ENCODE data around the gene YEATS2. TPM values are rescaled to one million over a fixed set of nuclear protein-coding genes. Genes with fewer than 3 reads are reported as not detected.
"Not testable (repeated sequence)": the region's sequence is repeated elsewhere in the genome, so short reads cannot be mapped to it uniquely, and the experiment has no call there.

Gene YEATS2
- total RNA-seq, 1 donor from 2014 or later, result 23.8 TPM

DNA sequence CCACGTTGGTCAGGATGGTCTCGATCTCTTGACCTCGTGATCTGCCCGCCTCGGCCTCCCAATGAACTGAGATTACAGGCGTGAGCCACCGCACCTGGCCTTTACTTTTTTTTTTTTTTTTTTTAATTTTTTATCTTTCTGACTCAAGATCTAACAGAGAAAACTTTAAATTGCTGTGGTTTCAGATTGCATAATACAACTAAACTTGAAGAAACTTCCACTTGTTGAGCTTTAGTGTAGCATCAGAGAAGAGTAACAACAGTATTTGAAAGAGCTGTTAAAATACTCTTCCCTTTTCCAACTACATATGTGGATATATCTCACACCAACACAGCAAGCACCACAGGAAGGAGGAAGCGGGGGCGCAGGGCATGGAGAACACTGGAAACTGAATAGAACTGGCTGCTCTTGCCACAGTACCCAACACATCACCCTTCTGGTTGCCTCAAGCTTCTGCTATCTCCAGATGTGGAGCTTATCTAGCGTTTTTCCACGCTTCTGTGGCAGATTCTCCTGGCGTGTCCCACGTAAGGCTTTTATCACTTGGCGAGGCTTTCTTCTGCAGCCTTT lies 82.4 kb downstream of the YEATS2 start:
- intact Hi-C loops (cut with DNase I), result no loop called here
- peaks cover 0 to 59% of the 10 kb centered on the region in 2 donors for H3K36me3 ChIP-seq

DNA sequence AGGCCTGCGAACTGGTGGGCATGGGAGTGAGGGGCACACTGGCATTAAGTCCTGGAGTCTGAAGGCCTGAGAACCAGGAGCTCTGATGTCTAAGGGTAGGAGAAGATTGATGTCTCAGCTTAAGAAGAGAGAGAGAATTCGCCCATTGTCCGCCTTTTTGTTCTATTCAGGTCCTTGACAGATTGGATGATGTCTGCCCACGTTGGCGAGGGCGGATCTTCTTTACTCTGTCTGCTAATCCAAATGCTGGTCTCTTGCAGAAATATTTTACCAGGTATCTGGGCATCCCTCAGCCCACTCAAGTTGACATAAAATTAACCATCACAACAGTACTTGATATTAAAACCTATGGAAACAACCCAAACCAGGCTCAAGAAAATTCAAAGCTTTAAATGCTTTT lies 83.6 kb downstream of the YEATS2 start:
- H3K9me3 ChIP-seq, result no peaks in the 10 kb centered on the region
- no peak overlapping the region for H3K4me3 ChIP-seq
- H3K36me3 ChIP-seq, result peaks cover 0 to 53% of the 10 kb centered on the region in 2 donors
- no peak for DNase-seq (ENCODE audit: extremely low spot score in 2 of 2)
- H3K4me1 ChIP-seq, result no peaks in the 10 kb centered on the region
- TF ChIP-seq POLR2AphosphoS5 (IDR thresholded peaks at IDR 0.05; ENCODE audit: insufficient read depth in 1 of 2, low read depth in 1 of 2) (no peak), POLR2A (IDR thresholded peaks at IDR 0.05) (no peak)
- TF ChIP-seq, protein P1, sequence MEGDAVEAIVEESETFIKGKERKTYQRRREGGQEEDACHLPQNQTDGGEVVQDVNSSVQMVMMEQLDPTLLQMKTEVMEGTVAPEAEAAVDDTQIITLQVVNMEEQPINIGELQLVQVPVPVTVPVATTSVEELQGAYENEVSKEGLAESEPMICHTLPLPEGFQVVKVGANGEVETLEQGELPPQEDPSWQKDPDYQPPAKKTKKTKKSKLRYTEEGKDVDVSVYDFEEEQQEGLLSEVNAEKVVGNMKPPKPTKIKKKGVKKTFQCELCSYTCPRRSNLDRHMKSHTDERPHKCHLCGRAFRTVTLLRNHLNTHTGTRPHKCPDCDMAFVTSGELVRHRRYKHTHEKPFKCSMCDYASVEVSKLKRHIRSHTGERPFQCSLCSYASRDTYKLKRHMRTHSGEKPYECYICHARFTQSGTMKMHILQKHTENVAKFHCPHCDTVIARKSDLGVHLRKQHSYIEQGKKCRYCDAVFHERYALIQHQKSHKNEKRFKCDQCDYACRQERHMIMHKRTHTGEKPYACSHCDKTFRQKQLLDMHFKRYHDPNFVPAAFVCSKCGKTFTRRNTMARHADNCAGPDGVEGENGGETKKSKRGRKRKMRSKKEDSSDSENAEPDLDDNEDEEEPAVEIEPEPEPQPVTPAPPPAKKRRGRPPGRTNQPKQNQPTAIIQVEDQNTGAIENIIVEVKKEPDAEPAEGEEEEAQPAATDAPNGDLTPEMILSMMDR (IDR thresholded peaks at IDR 0.05), result no peak
- no peak overlapping the region for H3K27ac ChIP-seq
- intact Hi-C loops (cut with DNase I), result no loop called here
- no peaks in the 10 kb centered on the region for H3K27me3 ChIP-seq

More for the DNA sequence above, 82.4 kb downstream of the YEATS2 start:
- Histone ChIP-seq H3K4me3 (no peak overlapping the region), H3K27ac (no peak overlapping the region), H3K27me3 (no peaks in the 10 kb centered on the region), H3K4me1 (no peaks in the 10 kb centered on the region), H3K9me3 (no peaks in the 10 kb centered on the region)
- DNase-seq (ENCODE audit: extremely low spot score in 2 of 2), result no peak
- no peak for TF ChIP-seq POLR2A (IDR thresholded peaks at IDR 0.05)

DNA sequence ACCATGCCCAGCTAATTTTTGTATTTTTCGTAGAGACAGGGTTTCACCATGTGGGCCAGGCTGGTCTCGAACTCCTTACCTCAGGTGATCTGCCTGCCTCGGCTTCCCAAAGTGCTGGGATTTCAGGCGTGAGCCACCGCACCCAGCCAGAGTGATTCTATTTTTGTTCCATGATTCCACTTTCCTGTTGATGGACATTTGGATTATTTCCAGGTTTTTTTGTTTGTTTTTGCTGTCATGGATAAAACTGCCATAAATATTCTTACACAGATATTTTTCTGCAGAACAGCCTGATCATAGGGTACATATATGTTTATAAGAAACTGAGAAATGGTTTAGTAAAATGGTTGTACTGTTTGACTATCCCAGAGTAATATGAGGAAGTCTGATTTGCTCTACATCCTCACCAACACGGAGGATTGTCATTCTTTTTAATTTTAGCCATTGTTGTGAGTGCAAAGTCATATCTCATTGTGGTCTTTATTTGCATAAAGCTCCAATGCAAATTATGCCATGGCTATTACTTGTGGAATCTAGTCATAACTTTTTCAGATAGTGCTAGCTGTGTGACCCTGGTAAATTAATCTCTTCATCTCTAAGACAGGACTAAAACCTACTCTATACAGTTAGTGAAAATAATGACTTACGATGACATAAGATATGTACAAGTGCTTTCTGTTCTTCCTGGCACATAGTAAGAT lies 85.1 kb downstream of the YEATS2 start:
- no peak for DNase-seq (ENCODE audit: extremely low spot score in 2 of 2)
- Histone ChIP-seq H3K36me3 (peaks cover 0 to 55% of the 10 kb centered on the region in 2 donors), H3K27ac (no peak overlapping the region), H3K27me3 (no peaks in the 10 kb centered on the region), H3K4me1 (no peaks in the 10 kb centered on the region), H3K9me3 (no peaks in the 10 kb centered on the region), H3K4me3 (no peak overlapping the region)
- intact Hi-C loops (cut with DNase I), result no loop called here
- TF ChIP-seq POLR2AphosphoS5 (IDR thresholded peaks at IDR 0.05; ENCODE audit: insufficient read depth in 1 of 2, low read depth in 1 of 2), result no peak
- TF ChIP-seq POLR2A (IDR thresholded peaks at IDR 0.05), result no peak
- TF ChIP-seq, protein P1 (IDR thresholded peaks at IDR 0.05), result no peak

DNA sequence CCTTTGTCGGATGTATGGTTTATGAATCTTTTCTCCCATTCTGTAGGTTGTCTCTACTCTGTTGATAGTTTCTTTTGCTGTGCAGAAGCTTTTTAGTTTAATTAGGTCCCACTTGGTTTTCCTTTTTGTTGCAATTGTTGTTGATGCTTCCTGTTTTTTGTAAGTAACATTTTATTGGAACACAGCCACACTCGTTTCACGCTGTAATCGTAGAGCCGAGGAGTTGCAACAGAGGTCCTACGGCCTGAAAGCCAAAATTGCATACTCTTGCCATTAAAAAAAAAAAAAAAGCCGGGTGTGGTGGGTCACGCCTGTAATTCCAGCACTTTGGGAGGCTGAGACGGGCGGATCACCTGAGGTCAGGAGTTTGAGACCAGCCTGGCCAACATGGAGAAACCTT lies 86.9 kb downstream of the YEATS2 start:
- intact Hi-C loops (cut with DNase I); H3K9me3 ChIP-seq; H3K27me3 ChIP-seq; H3K4me1 ChIP-seq; H3K4me3 ChIP-seq; H3K27ac ChIP-seq; DNase-seq (ENCODE audit: extremely low spot score in 2 of 2): not testable (repeated sequence)
- peaks cover 0 to 43% of the 10 kb centered on the region in 2 donors for H3K36me3 ChIP-seq

DNA sequence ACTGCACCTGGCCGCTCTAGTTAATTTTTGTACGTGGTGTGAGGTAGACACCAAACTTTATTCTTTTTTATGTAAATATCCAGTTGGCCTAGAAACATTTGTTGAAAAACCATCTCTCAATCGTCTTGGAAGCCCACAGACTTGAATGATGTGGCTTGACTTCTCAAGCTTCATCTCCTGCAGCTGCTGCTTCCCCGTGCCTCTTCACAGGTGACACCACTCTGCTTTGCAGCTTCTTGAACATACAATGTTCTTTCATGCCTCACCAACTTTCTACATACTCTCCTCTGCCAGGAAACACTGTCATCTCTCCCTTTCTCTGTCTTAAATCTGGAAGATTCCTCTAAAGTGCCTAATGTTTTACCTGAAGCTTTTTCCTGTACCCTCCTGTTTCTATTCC lies 92.2 kb downstream of the YEATS2 start:
- TF ChIP-seq POLR2A (IDR thresholded peaks at IDR 0.05), result no peak
- no peak for TF ChIP-seq POLR2AphosphoS5 (IDR thresholded peaks at IDR 0.05; ENCODE audit: insufficient read depth in 1 of 2, low read depth in 1 of 2)
- intact Hi-C loops (cut with DNase I), result no loop called here

DNA sequence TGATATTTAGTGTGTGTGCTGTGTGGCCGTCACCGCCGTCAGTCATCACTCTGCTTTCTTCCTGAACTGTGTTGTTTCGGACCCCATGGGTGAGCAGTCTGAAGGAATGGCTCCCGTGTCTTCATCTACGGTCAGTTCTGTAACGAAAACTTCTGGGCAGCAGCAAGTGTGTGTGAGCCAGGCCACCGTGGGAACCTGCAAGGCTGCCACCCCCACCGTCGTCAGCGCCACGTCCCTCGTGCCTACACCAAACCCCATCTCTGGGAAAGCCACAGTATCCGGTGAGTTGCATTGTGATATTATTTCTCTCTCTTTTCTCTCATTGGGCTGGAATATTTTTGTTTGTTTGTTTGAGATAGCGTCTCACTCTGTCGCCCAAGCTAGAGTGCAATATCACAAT lies 93.1 kb downstream of the YEATS2 start:
- H3K27ac ChIP-seq, result no peak overlapping the region
- TF ChIP-seq POLR2AphosphoS5 (IDR thresholded peaks at IDR 0.05; ENCODE audit: insufficient read depth in 1 of 2, low read depth in 1 of 2), result no peak
- TF ChIP-seq, protein P1 (IDR thresholded peaks at IDR 0.05), result no peak
- no peak for TF ChIP-seq POLR2A (IDR thresholded peaks at IDR 0.05)
- no peak overlapping the region for H3K4me3 ChIP-seq
- no peaks in the 10 kb centered on the region for H3K4me1 ChIP-seq
- intact Hi-C loops (cut with DNase I), result no loop called here
- no peak for DNase-seq (ENCODE audit: extremely low spot score in 2 of 2)
- H3K9me3 ChIP-seq, result no peaks in the 10 kb centered on the region
- no peaks in the 10 kb centered on the region for H3K27me3 ChIP-seq
- peaks cover 0 to 62% of the 10 kb centered on the region in 2 donors for H3K36me3 ChIP-seq

More for the DNA sequence above, 92.2 kb downstream of the YEATS2 start:
- H3K36me3 ChIP-seq, result peaks cover 0 to 62% of the 10 kb centered on the region in 2 donors
- no peak overlapping the region for H3K27ac ChIP-seq
- no peaks in the 10 kb centered on the region for H3K4me1 ChIP-seq
- no peaks in the 10 kb centered on the region for H3K27me3 ChIP-seq
- H3K4me3 ChIP-seq, result no peak overlapping the region
- no peak for DNase-seq (ENCODE audit: extremely low spot score in 2 of 2)
- H3K9me3 ChIP-seq, result no peaks in the 10 kb centered on the region
